Stimulated activated CD4-positive, alpha-beta T cell treated with anti-CD3 and anti-CD28 coated beads, Interleukin-2, amount 100 ng/mL, for 48 hours (primary cell): ENCODE measurements around the gene VWA3B.
A peak's percentile ranks its signal among the peaks of the same experiment; 100 is the strongest.
"Not testable (repeated sequence)": the region's sequence is repeated elsewhere in the genome, so short reads cannot be mapped to it uniquely, and the experiment has no call there.

ENCODE experiments used
- DNase-seq, 2 donors: peaks; one replicate each; pipeline ENCODE4 v3.0.0-alpha.2; 2020

The VWA3B gene

GRCh38 chr2:98140210-98140609 is 53.2 kb downstream of the VWA3B start:
- DNase-seq: no peak

- DNase-seq: no peak
Observed at GRCh38 chr2:98142106-98142791, 55.3 kb downstream of the VWA3B start.

- DNase-seq: no peak
Observed at GRCh38 chr2:98145070-98145469, 58.1 kb downstream of the VWA3B start.

- not testable (repeated sequence) for DNase-seq
Observed at GRCh38 chr2:98147900-98148299, 60.9 kb downstream of the VWA3B start.

- no peak for DNase-seq
Observed at GRCh38 chr2:98148595-98149332, 61.8 kb downstream of the VWA3B start.

GRCh38 chr2:98149333-98149697 is 62.3 kb downstream of the VWA3B start:
- no peak for DNase-seq

GRCh38 chr2:98153481-98153880 is 66.5 kb downstream of the VWA3B start:
- DNase-seq: no peak

GRCh38 chr2:98155291-98155690 is 68.3 kb downstream of the VWA3B start:
- no peak for DNase-seq

- no peak for DNase-seq
Observed at GRCh38 chr2:98155716-98156115, 68.7 kb downstream of the VWA3B start.

GRCh38 chr2:98156304-98156703 is 69.3 kb downstream of the VWA3B start:
- no peak for DNase-seq

- no peak for DNase-seq
Observed at GRCh38 chr2:98157557-98157956, 70.6 kb downstream of the VWA3B start.

GRCh38 chr2:98158305-98158704 is 71.3 kb downstream of the VWA3B start:
- no peak for DNase-seq

- no peak for DNase-seq
Observed at GRCh38 chr2:98160554-98160953, 73.6 kb downstream of the VWA3B start.

- no peak for DNase-seq
Observed at GRCh38 chr2:98161186-98161585, 74.2 kb downstream of the VWA3B start.

GRCh38 chr2:98164256-98164655 is 77.3 kb downstream of the VWA3B start:
- DNase-seq: no peak

- DNase-seq: no peak
Observed at GRCh38 chr2:98165516-98166071, 78.6 kb downstream of the VWA3B start.

GRCh38 chr2:98167916-98168315 is 80.9 kb downstream of the VWA3B start:
- DNase-seq: no peak

- no peak for DNase-seq
Observed at GRCh38 chr2:98170076-98170475, 83.1 kb downstream of the VWA3B start.

- no peak for DNase-seq
Observed at GRCh38 chr2:98172150-98172765, 85.3 kb downstream of the VWA3B start.

GRCh38 chr2:98172951-98173350 is 86.0 kb downstream of the VWA3B start:
- DNase-seq: no peak

- DNase-seq: peak in 1 of 2 donors; percentile 1
Observed at GRCh38 chr2:98175811-98176210, 88.8 kb downstream of the VWA3B start.

GRCh38 chr2:98177286-98177685 is 90.3 kb downstream of the VWA3B start:
- no peak for DNase-seq

- no peak for DNase-seq
Observed at GRCh38 chr2:98177986-98178385, 91.0 kb downstream of the VWA3B start.

- no peak for DNase-seq
Observed at GRCh38 chr2:98180456-98180855, 93.5 kb downstream of the VWA3B start.
